HG02571 (cell line): Measurements from ENCODE around the gene SPATA20.

Experiments used
- ATAC-seq: cut with Tn5 transposase; IDR thresholded peaks from one replicate; pipeline ENCODE4 v1.9.1; 2021; ENCODE audit warnings: mild to moderate bottlenecking, moderate library complexity; ENCODE audit not compliant: unreplicated experiment

SPATA20 gene

DNA sequence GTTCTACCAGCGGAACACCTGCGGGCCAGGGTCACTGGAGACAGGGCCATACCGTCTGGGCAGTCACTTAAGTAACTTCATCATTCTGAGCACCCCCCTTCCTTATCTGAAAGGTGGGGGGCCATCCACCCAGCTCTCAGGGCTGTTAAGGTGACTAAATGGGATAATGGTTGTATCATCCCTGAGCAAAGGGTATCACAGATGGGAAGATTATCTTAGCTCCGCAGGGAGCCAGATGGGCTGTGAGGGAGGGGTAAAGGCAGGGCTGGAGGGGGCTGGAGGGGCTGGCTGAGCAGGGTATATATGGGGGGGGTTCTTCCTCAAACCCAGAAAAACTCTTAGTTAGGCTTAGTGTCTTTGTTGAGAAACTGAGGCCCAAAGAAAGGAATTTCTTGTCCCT is 10.7 kb downstream of the SPATA20 start:
- ATAC-seq, result no peak

DNA sequence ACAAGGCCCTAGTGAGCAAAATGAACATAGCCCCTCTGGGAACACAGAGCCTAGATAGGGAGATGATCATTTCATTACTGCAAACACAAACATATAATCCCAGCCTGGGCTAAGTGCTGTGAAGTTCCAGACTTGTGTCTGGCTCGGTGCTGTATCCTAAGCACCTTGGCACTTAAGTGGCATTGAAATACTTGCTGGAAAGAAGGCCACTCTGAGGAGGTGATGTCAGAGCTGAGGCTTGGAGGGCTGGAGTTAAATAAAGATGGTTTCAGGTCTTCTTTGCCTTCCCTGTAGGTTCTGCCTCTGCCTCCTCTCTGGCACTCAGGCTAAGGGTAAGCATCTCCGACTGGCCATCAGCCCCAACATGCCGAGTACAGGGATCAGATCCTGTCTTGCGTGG is 11.1 kb downstream of the SPATA20 start:
- no peak for ATAC-seq

DNA sequence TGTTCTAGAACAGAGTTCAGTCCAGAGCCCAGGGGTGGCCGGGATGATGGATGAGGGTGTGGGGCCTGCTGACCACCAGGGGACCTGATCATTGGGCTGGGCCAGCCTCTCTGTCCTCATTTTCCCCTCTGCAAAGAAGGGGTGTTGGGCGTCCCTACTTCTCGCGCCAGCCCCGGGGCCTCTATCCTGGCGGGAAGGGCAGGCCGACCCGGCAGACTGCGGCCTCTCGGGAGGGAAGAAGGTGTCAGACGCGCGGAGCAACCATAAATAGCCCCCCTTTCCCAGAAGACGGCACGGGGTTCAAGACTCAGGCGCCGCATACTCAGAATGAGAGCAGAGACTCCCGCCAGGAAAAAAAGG is 11.6 kb downstream of the SPATA20 start:
- ATAC-seq, result no peak

DNA sequence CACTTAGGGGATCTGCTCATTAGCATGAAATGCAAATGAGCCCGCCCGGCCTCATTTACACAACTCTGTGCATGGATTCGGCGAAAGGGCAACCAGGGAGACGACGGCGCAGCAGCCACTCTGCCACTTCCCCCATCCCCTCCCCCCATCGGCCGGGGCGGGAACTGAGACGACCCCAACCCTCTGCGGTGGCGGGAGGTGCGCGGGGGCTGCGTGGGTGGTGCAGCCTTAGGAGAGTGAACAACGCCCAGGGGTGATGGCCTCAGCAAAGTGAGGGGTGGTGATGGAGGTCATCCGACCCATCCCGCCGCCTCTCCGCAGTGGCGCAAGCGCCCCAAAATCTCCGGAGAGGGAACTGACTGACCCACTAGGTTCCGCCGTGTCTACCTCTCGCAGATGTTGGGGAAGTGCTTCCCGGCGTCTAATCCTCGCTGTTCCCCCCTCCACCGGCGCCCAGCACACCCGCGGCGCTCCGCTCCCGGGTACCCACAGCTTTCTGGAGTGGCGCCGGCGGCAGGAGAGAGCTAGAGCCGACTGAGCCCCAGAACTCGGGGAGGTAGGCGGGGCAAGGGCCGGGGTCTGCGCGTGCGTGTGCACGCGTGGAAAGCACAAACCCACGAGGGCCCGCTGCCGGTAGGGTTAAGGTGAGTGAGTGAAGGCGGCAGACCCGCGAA is 12.1 kb downstream of the SPATA20 start:
- ATAC-seq, result no peak

DNA sequence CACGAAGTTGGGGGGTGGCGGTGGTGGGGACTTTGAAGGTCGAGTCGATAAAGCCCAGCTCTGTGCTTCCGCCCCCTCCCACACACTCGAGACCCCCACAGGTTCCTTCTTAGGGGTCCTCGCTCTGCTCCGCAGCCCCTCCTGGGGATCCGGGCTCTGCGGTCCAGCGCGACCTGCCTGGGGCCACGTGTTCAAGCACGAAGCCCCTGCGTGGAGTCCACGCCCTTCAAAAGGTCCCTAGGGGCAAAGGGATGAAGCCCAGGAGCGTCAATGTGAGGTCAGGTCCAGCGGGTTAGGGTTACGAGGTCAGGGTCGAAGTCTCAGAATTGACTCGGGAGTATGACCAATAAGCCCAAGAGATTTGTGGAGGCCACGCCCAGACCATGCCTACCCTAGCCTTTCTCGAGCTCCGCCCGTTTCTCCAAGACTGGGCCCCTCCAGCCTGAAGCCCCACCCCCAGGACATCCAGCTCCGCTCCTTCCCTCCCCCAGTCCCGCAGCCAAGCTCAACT is 12.8 kb downstream of the SPATA20 start:
- no peak for ATAC-seq

DNA sequence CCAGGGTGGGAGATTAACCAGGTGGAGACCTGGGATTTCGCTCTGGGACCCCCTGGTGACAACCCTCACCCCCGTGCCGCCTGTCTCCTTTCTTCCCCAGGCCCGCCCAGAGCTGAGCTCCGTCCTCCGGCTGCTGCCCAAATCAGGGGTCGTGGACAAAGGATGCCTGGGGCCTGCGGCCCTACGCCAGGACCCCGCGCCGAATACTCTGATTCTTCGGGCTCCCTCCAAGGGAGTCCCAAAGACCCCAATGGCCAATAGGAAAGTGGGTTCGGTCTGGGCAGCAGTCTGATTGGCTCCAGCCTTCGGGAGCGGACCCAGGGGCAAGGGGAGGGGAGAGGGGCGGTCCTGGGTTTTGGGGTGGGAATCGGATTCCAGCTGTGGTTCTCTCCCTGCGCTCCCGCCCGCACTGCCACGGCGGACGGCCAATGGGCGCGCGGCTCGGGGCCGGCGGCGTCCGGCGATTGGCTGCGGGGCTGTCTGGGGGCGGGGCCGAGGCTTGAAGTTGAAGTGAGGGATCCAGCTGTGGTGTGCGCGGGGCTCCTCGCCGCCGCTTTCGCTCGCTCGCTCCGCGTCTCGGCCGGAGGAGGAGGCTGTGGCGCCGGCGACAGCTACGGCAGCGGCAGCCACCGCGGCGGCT is 13.3 kb downstream of the SPATA20 start, which contains the start of gene CACNA1G:
Gene CACNA1G, plus strand, starts transcription at position 531 of the 640 bp plus-strand sequence. CDS start 745 bp downstream, outside the sequence.
- ATAC-seq, result peak; percentile 91

DNA sequence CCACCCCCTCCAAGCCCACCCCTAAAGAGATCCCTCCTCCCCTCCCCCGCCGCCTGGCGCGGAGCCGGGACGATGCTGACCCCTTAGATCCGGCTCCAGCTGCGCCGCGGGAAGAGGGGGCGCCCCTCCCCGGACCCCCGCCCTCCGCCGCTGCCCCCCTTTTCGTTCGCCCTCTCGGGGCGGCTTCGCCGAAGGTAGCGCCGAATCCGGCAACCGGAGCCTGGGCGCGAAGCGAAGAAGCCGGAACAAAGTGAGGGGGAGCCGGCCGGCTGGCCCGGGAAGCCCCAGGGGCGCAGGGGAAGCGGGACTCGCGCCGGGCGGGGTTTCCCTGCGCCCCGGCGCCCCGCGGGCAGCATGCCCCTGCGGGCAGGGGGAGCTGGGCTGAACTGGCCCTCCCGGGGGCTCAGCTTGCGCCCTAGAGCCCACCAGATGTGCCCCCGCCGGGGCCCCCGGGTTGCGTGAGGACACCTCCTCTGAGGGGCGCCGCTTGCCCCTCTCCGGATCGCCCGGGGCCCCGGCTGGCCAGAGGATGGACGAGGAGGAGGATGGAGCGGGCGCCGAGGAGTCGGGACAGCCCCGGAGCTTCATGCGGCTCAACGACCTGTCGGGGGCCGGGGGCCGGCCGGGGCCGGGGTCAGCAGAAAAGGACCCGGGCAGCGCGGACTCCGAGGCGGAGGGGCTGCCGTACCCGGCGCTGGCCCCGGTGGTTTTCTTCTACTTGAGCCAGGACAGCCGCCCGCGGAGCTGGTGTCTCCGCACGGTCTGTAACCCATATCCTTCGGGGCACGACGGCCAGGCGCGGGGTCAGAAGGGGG is 14.2 kb downstream of the SPATA20 start:
- no peak for ATAC-seq

DNA sequence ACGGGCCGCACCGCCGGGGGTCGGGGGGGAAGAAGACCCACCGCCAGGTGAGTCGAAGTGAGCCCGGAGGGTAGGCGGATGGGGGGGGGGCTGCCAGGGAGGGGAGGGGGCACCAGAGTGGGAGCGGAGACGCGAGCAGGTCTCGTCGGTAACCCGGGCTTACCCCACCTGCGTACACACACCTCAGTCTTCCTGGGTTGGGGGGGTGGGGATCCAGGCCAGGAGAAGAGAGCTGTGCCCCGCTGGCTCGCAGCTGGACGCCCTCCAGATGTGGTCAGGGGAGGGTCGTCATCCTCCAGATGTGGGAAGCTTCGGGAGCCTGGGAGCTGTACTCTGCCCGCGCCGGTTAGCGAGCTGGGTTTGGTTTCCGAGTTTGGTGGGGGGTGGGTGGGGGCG is 14.8 kb downstream of the SPATA20 start:
- ATAC-seq, result no peak

DNA sequence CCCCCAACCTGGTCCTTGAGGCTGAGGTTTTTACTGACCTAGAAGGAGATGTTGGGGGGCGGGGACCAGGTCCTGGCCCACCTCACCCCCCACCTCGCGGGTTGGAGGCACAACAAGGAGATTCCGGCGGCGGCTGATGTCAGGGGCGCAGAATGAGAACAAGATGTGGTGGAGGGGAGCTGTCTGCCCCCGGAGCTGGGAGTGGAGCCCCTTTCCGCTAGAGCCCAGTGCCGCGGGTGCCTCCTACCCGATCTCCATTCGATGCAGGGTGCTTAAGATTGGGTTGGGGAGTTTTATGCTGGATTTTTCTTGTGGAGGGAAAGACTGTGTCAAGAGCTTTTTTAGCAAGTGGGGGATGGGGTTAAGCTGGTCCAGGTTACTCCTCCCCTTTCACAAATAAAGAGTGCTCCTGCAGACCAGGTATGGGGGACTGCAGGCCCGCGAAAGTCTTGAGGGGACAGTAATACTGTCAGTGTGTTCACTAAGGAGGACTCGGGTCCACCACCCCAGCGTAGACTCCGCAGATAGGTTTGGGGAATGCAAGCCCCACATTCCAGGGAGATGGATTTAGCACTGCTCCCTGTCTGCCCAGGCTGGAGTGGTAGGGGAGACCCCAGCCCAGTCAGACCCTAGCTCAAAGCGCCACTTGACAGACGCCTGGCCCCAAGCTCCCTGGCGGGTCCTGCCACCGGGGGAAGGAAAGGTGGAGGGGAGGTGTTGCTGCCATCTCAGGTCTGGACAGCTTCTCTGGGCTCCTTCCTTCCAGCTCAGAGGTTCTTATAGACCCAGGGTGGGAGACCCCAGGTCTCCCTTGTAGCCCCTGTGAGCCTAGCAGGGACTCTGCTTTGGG is 15.5 kb downstream of the SPATA20 start:
- no peak for ATAC-seq

DNA sequence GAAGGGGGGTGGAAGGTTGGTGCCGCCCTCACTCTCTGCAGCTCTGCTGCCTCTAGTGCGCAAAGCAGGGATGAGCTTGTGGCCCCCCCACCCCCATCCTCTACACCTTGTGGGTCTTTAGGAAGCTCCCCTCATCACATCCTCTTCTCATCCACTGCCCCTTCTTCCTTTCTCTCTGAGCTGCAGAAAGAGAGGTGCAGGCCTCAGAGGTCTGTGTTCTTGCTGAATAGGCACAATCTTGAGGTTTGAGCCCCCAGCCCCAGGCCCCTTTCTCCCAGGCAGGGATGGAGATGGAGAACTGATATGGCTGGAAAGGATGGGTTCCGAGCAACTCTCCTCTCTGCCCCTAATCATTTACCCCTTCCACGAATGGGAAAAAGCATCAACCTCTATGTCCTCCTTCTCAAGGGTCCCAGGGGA is 16.1 kb downstream of the SPATA20 start:
- no peak for ATAC-seq

DNA sequence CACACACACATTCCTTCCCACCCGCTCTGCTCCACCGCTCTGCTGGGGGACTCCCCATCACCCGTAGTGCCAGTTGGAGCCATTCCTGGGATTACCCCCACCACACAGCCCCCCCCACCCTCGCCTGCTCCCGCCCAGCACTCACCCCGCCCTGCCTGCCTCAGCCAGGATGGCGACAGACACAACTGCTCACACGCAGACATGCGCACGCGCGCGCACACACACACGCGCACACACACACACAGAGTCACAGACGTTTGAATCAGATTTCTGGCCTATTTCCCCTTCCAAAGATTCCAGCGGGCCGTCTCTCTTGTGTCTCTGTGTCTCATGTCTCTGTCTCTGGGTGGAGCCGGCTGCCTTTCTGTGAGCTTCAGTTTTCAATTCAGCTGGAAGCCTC is 17.9 kb downstream of the SPATA20 start:
- ATAC-seq, result no peak

DNA sequence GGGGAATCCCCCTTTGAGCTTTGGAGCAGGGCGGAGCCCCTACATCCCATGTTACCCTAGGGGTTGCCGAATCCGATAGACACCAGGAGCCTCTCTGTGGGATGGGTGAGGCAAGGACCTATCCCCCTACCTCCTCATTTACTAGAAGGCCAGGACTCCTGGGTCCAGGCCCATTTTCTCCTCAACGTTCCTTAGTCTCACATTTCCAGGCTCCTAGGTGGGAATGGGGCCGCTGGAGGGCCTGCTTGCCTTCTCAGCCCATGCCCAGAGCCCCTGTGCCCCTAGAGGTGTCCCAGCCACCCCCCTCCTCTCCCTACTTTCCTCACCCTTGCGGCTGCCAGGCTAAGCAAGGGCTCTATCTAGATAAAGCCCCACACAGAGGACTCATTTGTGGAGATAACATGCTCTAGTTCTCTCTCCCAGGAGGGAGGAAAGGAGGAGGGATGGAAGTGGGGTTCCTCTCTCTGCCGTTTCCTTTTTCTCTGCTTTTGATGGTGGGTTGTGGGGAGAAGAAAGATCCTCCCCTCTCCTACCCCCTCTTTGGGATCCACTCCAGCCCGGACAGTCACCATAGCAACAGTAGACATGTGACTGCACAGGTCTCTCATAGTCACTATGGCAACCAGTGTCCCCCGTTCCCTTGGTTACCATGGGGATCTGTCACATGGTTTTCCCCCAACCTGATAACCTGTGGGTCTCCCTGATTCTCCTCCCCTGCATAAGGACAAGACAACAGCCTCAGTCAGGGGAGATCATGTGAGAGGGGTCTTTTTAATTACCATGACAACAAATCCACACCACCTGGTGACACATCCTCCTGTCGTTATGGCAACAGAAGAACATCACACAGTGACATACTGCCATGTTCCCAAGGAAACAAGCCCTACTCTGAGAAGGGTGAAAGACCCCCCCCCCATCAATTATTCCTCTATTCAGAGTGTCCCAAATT is 18.7 kb downstream of the SPATA20 start:
- no peak for ATAC-seq

DNA sequence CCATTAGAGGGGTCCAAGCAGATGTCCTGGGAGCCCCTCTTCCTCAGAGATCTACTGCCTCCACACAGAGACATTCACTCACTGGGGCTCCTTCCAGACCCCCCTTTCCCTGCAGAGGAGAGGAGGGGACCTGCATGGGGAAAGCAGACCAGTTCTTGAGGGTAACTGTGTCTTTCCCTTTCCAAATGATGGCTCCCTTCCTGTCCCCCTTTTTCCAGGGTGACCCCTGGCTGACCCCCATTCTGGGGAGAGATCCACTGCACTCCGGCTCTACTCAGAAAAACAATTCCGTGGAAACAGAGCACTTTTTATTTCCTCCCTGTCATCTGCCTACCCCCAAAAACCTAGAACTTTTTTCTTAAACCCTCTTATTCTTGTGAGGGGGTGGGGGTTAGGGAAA is 19.9 kb downstream of the SPATA20 start:
- ATAC-seq, result no peak

DNA sequence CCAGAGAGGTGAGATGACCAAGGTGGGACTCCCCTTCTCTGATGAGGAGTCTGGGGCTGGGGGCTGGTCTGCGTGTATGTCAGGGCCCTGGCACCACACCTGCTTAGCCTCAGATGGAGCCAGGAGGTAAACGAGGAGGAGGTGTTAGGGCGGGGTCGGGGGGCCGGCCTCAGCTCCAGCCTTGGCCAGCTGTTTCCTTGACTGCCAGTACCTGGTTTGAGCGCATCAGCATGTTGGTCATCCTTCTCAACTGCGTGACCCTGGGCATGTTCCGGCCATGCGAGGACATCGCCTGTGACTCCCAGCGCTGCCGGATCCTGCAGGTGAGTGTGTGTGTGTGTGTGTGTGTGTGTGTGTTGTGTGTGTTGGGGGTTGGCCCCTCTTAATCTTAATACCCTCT is 21.7 kb downstream of the SPATA20 start:
- ATAC-seq, result no peak

DNA sequence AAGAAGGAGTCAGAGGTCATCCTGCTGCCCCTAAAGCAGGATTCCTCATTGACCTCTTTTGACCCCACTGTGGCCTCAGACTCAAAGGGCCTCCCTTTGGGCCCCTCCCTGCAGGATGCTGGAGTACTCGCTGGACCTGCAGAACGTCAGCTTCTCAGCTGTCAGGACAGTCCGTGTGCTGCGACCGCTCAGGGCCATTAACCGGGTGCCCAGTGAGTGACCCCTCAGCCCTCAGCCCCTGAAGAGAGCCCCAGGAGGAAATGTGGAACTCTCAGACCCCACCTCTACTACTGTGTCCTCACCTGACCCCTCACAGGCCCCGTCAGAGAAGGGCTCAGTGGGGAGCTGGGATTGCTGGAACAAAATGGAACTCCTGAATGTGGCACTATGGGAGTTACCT is 22.6 kb downstream of the SPATA20 start:
- no peak for ATAC-seq

DNA sequence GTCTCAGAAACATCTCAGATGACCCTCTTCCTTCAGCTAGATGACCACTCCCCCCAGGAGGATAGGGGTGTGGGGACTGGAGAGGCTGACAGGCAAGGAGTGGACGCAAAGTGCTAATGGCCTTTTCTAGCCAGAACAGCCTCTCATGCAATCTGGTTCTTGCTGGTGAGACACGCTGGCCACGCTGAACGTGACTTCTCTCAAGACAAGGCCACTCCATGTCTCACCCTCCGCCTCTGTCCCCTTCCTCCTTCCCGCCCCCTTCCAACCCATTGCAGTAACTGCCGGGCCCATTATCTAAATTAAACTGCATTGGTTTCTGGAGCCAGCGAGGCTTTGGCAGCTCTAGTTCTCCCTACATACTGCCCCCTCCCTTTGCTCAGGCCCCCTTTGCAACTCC is 23.1 kb downstream of the SPATA20 start:
- no peak for ATAC-seq

DNA sequence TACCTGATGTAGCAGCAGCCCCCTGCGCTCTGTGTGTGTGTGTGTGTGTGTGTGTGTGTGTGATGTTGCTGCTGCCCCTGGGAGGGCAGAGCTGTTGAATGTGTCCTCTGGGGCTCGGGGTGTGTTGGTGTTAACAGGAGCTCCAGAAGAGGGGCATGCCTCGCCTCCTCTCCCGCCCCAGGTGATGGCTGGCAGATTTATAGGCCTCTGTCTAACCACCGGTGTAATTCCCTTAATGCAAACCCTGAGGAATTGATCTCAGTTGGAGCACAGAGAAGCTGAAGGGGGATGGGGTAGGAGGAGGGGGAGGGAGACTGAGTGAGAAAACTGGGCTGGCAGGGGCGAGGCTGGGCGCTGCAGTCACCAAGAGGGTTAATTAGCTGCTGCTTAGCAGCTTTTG is 23.6 kb downstream of the SPATA20 start:
- ATAC-seq, result no peak

DNA sequence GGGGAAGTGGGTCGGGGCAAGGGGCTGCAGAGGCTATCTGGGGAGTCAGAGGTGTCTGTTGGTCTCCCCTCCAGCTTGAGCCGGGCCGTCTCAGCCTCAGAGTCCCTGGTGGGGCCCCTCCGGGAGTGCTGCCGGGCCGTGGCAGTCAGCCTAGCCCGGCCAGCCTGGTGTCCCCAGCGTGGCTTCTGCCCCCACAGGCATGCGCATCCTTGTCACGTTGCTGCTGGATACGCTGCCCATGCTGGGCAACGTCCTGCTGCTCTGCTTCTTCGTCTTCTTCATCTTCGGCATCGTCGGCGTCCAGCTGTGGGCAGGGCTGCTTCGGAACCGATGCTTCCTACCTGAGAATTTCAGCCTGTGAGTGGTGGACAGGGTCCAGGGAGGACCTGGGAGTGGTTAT is 24.7 kb downstream of the SPATA20 start:
- no peak for ATAC-seq

DNA sequence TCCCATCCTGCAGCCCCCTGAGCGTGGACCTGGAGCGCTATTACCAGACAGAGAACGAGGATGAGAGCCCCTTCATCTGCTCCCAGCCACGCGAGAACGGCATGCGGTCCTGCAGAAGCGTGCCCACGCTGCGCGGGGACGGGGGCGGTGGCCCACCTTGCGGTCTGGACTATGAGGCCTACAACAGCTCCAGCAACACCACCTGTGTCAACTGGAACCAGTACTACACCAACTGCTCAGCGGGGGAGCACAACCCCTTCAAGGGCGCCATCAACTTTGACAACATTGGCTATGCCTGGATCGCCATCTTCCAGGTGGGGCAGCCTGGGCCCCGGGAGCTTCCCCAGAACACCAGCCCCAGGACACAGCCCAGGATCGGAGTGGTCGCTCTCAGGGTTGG is 25.6 kb downstream of the SPATA20 start:
- ATAC-seq, result no peak
